Activated CD8-positive, alpha-beta T cell treated with anti-CD3 and anti-CD28 coated beads for 36 hours (primary cell): ENCODE results near the gene FOXP1. TPM values are rescaled to one million over a fixed set of nuclear protein-coding genes. Genes with fewer than 3 reads are reported as not detected.
A peak's percentile ranks its signal among the peaks of the same experiment; 100 is the strongest.

Experiments
- ATAC-seq: fragments of 200-7000 bp; cut with Tn5 transposase; one replicate; pipeline ENCODE4 v1.10.0; 2021; ENCODE audit warnings: mild to moderate bottlenecking, moderate library complexity
- CTCF ChIA-PET: fragments of 350-600 bp; sonication (Branson Sonifier 250); formaldehyde crosslinking; loops from one replicate; lab custom pipeline; 2021; ENCODE audit warnings: antibody characterized with exemption; lab: Charles Lee
- POLR2A ChIA-PET: fragments of 350-600 bp; sonication (Branson Sonifier 250); formaldehyde crosslinking; loops from one replicate; lab custom pipeline; 2021; ENCODE audit warnings: antibody characterized with exemption; lab: Charles Lee
- DNase-seq: peaks from one replicate; pipeline ENCODE4 v3.0.0-alpha.2; 2020
- H3K27ac Mint-ChIP-seq: one replicate; pipeline ENCODE4 v1.8.0; 2021; ENCODE audit warnings: mild to moderate bottlenecking, mixed read lengths
- H3K27me3 Mint-ChIP-seq: one replicate; pipeline ENCODE4 v1.8.0; 2021; ENCODE audit warnings: mixed read lengths
- H3K36me3 Mint-ChIP-seq: one replicate; pipeline ENCODE4 v1.8.0; 2021; ENCODE audit warnings: low read depth, mixed read lengths
- H3K4me1 Mint-ChIP-seq: one replicate; pipeline ENCODE4 v1.8.0; 2021; ENCODE audit warnings: low read depth, mixed read lengths
- H3K4me3 Mint-ChIP-seq: one replicate; pipeline ENCODE4 v1.8.0; 2021; ENCODE audit warnings: mild to moderate bottlenecking, moderate library complexity, mixed read lengths
- H3K9me3 Mint-ChIP-seq: one replicate; pipeline ENCODE4 v1.8.0; 2021; ENCODE audit warnings: mixed read lengths
- CTCF ChIP-seq: fragments of 200-600 bp; IDR thresholded peaks from one replicate; pipeline ENCODE4 v1.8.0; 2022; ENCODE audit warnings: antibody characterized with exemption, mild to moderate bottlenecking
- intact Hi-C: fragments of 100-400 bp; cut with micrococcal nuclease; formaldehyde crosslinking; loops from one replicate; pipeline ENCODE4 v1.10.0; 2022
- total RNA-seq, 2 experiments: library from RNA; stranded (reverse); gene quantifications; one replicate each; pipeline ENCODE4 v1.2.3, GENCODE V29; 2021

Gene FOXP1
- total RNA-seq, 2 experiments from 2014 or later = 145 to 153 TPM

GRCh38 chr3:71055257-71056001 lies 528.1 kb downstream of the FOXP1 start:
- Mint-ChIP-seq H3K4me3 (no peak overlapping the region), H3K36me3 (peaks cover 58% of the 10 kb centered on the region)
- no peak for ATAC-seq

GRCh38 chr3:71054312-71054711 lies 529.2 kb downstream of the FOXP1 start:
- Mint-ChIP-seq H3K27me3 (no peaks in the 10 kb centered on the region), H3K27ac (no peak overlapping the region), H3K36me3 (peaks cover 65% of the 10 kb centered on the region), H3K4me3 (no peak overlapping the region), H3K4me1 (peaks cover 95% of the 10 kb centered on the region), H3K9me3 (no peaks in the 10 kb centered on the region)
- DNase-seq (no peak), ATAC-seq (no peak)
- ChIA-PET POLR2A (interaction anchor here (1.3 to 1.6 kb wide), 4 partner anchors 33 to 530 kb away, joined by 3 read pairs; no protein-coding TSS in a partner anchor), CTCF (no interaction called here)
- no peak for TF ChIP-seq CTCF
- intact Hi-C loops = no loop called here

More at GRCh38 chr3:71055257-71056001, 528.1 kb downstream of the FOXP1 start:
- no peak overlapping the region for H3K27ac Mint-ChIP-seq
- POLR2A ChIA-PET = interaction anchor here (1.2 to 1.6 kb wide), 3 partner anchors 10 to 32 kb away, joined by 3 to 6 read pairs (median 4); no protein-coding TSS in a partner anchor
- no peaks in the 10 kb centered on the region for H3K9me3 Mint-ChIP-seq
- CTCF ChIA-PET = interaction anchor here (0.6 kb wide), 1 partner anchor 118 kb away, joined by 3 read pairs; no protein-coding TSS in a partner anchor
- intact Hi-C loops = no loop called here
- peaks cover 94% of the 10 kb centered on the region for H3K4me1 Mint-ChIP-seq
- H3K27me3 Mint-ChIP-seq = no peaks in the 10 kb centered on the region
- no peak for TF ChIP-seq CTCF
- no peak for DNase-seq

- no peak for TF ChIP-seq CTCF
- Mint-ChIP-seq H3K4me1 (peaks cover 96% of the 10 kb centered on the region), H3K27me3 (no peaks in the 10 kb centered on the region), H3K27ac (no peak overlapping the region), H3K9me3 (no peaks in the 10 kb centered on the region), H3K36me3 (peaks cover 73% of the 10 kb centered on the region), H3K4me3 (no peak overlapping the region)
- ChIA-PET CTCF (no interaction called here), POLR2A (interaction anchor here (1.3 to 3.6 kb wide), 4 partner anchors 9 to 531 kb away, joined by 3 to 39 read pairs (median 3); no protein-coding TSS in a partner anchor)
- intact Hi-C loops = no loop called here
- DNase-seq (no peak), ATAC-seq (no peak)
These were observed 530.0 kb downstream of the FOXP1 start for GRCh38 chr3:71053495-71053894.

GRCh38 chr3:71052716-71053115 lies 530.8 kb downstream of the FOXP1 start:
- no peak for TF ChIP-seq CTCF
- ATAC-seq = no peak
- no peak overlapping the region for H3K4me3 Mint-ChIP-seq
- DNase-seq = no peak
- peak overlapping the region; percentile 90 for H3K27ac Mint-ChIP-seq
- ChIA-PET CTCF (interaction anchor here (1.6 kb wide), 1 partner anchor 29 kb away, joined by 3 read pairs; no protein-coding TSS in a partner anchor), POLR2A (interaction anchor here (1.1 to 3.6 kb wide), 2 partner anchors 9 to 19 kb away, joined by 3 to 39 read pairs; no protein-coding TSS in a partner anchor)
- H3K9me3 Mint-ChIP-seq = no peaks in the 10 kb centered on the region
- H3K36me3 Mint-ChIP-seq = peaks cover 79% of the 10 kb centered on the region
- intact Hi-C loops = no loop called here
- H3K4me1 Mint-ChIP-seq = peaks cover 97% of the 10 kb centered on the region
- H3K27me3 Mint-ChIP-seq = no peaks in the 10 kb centered on the region
